SIG-M5 treated with dmso at 0.1 percent for 504 hours (cell line): ENCODE data around the gene DENND1A.

ENCODE experiments used
- DNase-seq: peaks from one replicate; lab custom pipeline; 2025; ENCODE audit not compliant: unreplicated experiment; lab: John Stamatoyannopoulos, UW

The DENND1A gene

GRCh38 chr9:123590499-123590898, 339.4 kb downstream of the DENND1A start:
- no peak for DNase-seq

- DNase-seq, result no peak
Measured at GRCh38 chr9:123589361-123590239, 340.3 kb downstream of the DENND1A start.

GRCh38 chr9:123586275-123586674, 343.7 kb downstream of the DENND1A start:
- DNase-seq, result no peak

GRCh38 chr9:123584202-123585176, 345.4 kb downstream of the DENND1A start:
- peak; percentile 30 for DNase-seq

- DNase-seq, result no peak
Measured at GRCh38 chr9:123583646-123584045, 346.3 kb downstream of the DENND1A start.

GRCh38 chr9:123571240-123571639, 358.7 kb downstream of the DENND1A start:
- no peak for DNase-seq

GRCh38 chr9:123568691-123569688, 360.9 kb downstream of the DENND1A start:
- DNase-seq, result no peak

- no peak for DNase-seq
Measured at GRCh38 chr9:123567013-123567412, 362.9 kb downstream of the DENND1A start.

- no peak for DNase-seq
Measured at GRCh38 chr9:123564652-123565051, 365.3 kb downstream of the DENND1A start.

- DNase-seq, result peak; percentile 47
Measured at GRCh38 chr9:123562844-123563346, 367.0 kb downstream of the DENND1A start.

GRCh38 chr9:123561046-123561445, 368.9 kb downstream of the DENND1A start:
- DNase-seq, result no peak

GRCh38 chr9:123556464-123557435, 373.2 kb downstream of the DENND1A start:
- peak; percentile 3 for DNase-seq

- DNase-seq, result no peak
Measured at GRCh38 chr9:123555646-123556045, 374.3 kb downstream of the DENND1A start.

GRCh38 chr9:123552530-123552929, 377.4 kb downstream of the DENND1A start:
- no peak for DNase-seq

- no peak for DNase-seq
Measured at GRCh38 chr9:123551734-123552133, 378.2 kb downstream of the DENND1A start.

- DNase-seq, result no peak
Measured at GRCh38 chr9:123550797-123551196, 379.1 kb downstream of the DENND1A start.

GRCh38 chr9:123550012-123550411, 379.9 kb downstream of the DENND1A start:
- no peak for DNase-seq

- peak; percentile 81 for DNase-seq
Measured at GRCh38 chr9:123548741-123549545, 381.0 kb downstream of the DENND1A start.
